ENCODE results near the gene ARHGAP42. TPM values are rescaled to one million over a fixed set of nuclear protein-coding genes. Genes with fewer than 3 reads are reported as not detected.

The ARHGAP42 gene
- polyA plus RNA-seq, 3 donors = 0.13 TPM; not detected in 2

- Histone ChIP-seq H3K4me3 (replicated peaks in 1 of 3; ENCODE audit: low read depth in 2 of 3, low read length in 3 of 3) (no peak overlapping the region), H3K36me3 (replicated peaks in 1 of 2; ENCODE audit: control insufficient read depth in 1 of 2, insufficient read depth in 2 of 2, low read length in 2 of 2) (no peaks in the 10 kb centered on the region), H3K4me2 (replicated peaks; ENCODE audit: extremely low read depth, low read length, poor library complexity, severe bottlenecking) (no peak overlapping the region), H3K9me3 (replicated peaks in 1 of 2; ENCODE audit: control insufficient read depth in 1 of 2, insufficient read depth in 1 of 2, low read length in 2 of 2) (no peaks in the 10 kb centered on the region), H3K27me3 (ENCODE audit: control insufficient read depth in 2 of 2, insufficient read depth in 2 of 2, low read length in 2 of 2) (no peaks in the 10 kb centered on the region), H4K20me1 (ENCODE audit: insufficient read depth, low read length) (no peaks in the 10 kb centered on the region), H3K79me2 (ENCODE audit: insufficient read depth, low read length) (no peaks in the 10 kb centered on the region), H3K9ac (ENCODE audit: insufficient read depth, low read length, poor library complexity, severe bottlenecking) (no peak overlapping the region), H3K27ac (ENCODE audit: low read depth in 1 of 2, low read length in 2 of 2) (no peak overlapping the region), H2AFZ (ENCODE audit: insufficient read depth, low read depth, low read length, poor library complexity, severe bottlenecking) (no peak overlapping the region), H3K4me1 (ENCODE audit: control insufficient read depth in 1 of 2, insufficient read depth in 2 of 2, low read length in 2 of 2) (no peaks in the 10 kb centered on the region)
- WGBS (ENCODE audit: insufficient coverage) = 100% methylated on average over 1 of the region's 2 CpGs
- Mint-ChIP-seq H3K27me3 (ENCODE audit: low read depth in 3 of 3) (no peaks in the 10 kb centered on the region), H3K9me3 (peaks cover 0 to 3% (median 0%) of the 10 kb centered on the region in 7 donors), H3K27ac (no peak overlapping the region), H3K4me3 (no peak overlapping the region), H3K4me1 (no peaks in the 10 kb centered on the region), H3K36me3 (no peaks in the 10 kb centered on the region)
- no peak for TF ChIP-seq CTCF (IDR thresholded peaks at IDR 0.05)
- intact Hi-C loops (cut with micrococcal nuclease) = no loop called here
- no peak for DNase-seq
Observed at GRCh38 chr11:100719362-100719761, 32.3 kb downstream of the ARHGAP42 start.

GRCh38 chr11:100719809-100720221 lies 32.7 kb downstream of the ARHGAP42 start:
- Histone ChIP-seq H3K27ac (ENCODE audit: low read depth in 1 of 2, low read length in 2 of 2) (no peak overlapping the region), H3K36me3 (replicated peaks in 1 of 2; ENCODE audit: control insufficient read depth in 1 of 2, insufficient read depth in 2 of 2, low read length in 2 of 2) (no peaks in the 10 kb centered on the region), H3K4me3 (replicated peaks in 1 of 3; ENCODE audit: low read depth in 2 of 3, low read length in 3 of 3) (no peak overlapping the region), H4K20me1 (ENCODE audit: insufficient read depth, low read length) (no peaks in the 10 kb centered on the region), H3K4me2 (replicated peaks; ENCODE audit: extremely low read depth, low read length, poor library complexity, severe bottlenecking) (no peak overlapping the region), H3K4me1 (ENCODE audit: control insufficient read depth in 1 of 2, insufficient read depth in 2 of 2, low read length in 2 of 2) (no peaks in the 10 kb centered on the region), H3K79me2 (ENCODE audit: insufficient read depth, low read length) (no peaks in the 10 kb centered on the region), H3K9me3 (replicated peaks in 1 of 2; ENCODE audit: control insufficient read depth in 1 of 2, insufficient read depth in 1 of 2, low read length in 2 of 2) (no peaks in the 10 kb centered on the region), H3K9ac (ENCODE audit: insufficient read depth, low read length, poor library complexity, severe bottlenecking) (no peak overlapping the region), H2AFZ (ENCODE audit: insufficient read depth, low read depth, low read length, poor library complexity, severe bottlenecking) (no peak overlapping the region), H3K27me3 (ENCODE audit: control insufficient read depth in 2 of 2, insufficient read depth in 2 of 2, low read length in 2 of 2) (no peaks in the 10 kb centered on the region)
- WGBS (ENCODE audit: insufficient coverage) = no CpG with 5 or more reads among the region's 3 CpGs
- Mint-ChIP-seq H3K4me1 (no peaks in the 10 kb centered on the region), H3K27me3 (ENCODE audit: low read depth in 3 of 3) (peaks cover 0 to 1% (median 0%) of the 10 kb centered on the region in 3 donors), H3K36me3 (no peaks in the 10 kb centered on the region), H3K27ac (no peak overlapping the region), H3K9me3 (peaks cover 0 to 3% (median 0%) of the 10 kb centered on the region in 7 donors), H3K4me3 (no peak overlapping the region)
- intact Hi-C loops (cut with micrococcal nuclease) = no loop called here
- no peak for DNase-seq
- no peak for TF ChIP-seq CTCF (IDR thresholded peaks at IDR 0.05)

Measured in CD14-positive monocyte (primary cell).